ENCODE data around the gene SDK2.
A peak's percentile ranks its signal among the peaks of the same experiment; 100 is the strongest.
"Not testable (repeated sequence)": the region's sequence is repeated elsewhere in the genome, so short reads cannot be mapped to it uniquely, and the experiment has no call there.

GRCh38 chr17:73369817-73370490 lies 274.3 kb downstream of the SDK2 start:
- TF ChIP-seq SMARCA4 (IDR thresholded peaks at IDR 0.05); POLR2A (conservative IDR thresholded peaks at IDR 0.05); NFYB (IDR thresholded peaks at IDR 0.05; ENCODE audit: extremely low read depth, insufficient read length); FOXJ3 (CRISPR knock-in tag; IDR thresholded peaks at IDR 0.05); TOE1 (CRISPR knock-in tag; IDR thresholded peaks at IDR 0.05; ENCODE audit: borderline replicate concordance, low read depth): not testable (repeated sequence)
- TF ChIP-seq TOE1 (IDR thresholded peaks at IDR 0.05; ENCODE audit: borderline replicate concordance), result 0 out of 2 replicates have a peak, but pooled peaks have one; percentile 48

Measured in K562 (cell line).